Measurements from ENCODE around the gene RTF2. TPM values are rescaled to one million over a fixed set of nuclear protein-coding genes. Genes with fewer than 3 reads are reported as not detected.

The RTF2 gene
- total and polyA plus RNA-seq, 4 donors = 63.8 to 103 (median 85.2) TPM

DNA sequence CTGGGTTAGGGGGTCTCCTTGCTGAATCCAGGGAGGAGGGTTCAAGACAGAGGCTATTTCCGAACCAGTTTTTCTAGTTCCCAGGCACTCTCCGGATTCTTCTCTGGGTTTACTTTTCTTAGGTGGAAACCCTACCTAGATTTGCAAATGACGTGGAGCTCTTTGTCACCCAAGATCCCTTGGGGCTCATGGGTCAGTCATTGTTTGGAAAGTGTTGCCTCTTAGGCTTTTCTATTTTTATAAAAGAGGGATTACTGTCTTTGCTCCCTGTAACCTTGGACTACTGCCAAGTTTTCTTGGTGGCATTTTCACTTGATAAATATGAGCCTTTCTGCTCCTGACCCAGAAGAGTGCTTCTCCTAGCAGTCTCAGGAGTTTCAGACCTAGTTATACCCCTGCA is 98.2 kb downstream of the RTF2 start:
- ATAC-seq (ENCODE audit: insufficient read depth, low FRiP score) (no peak), DNase-seq (peak; percentile 41 to 72 (median 44))
- Histone ChIP-seq H3K36me3 (ENCODE audit: control insufficient read depth in 4 of 4, insufficient read depth in 4 of 4, low read length in 4 of 4) (no peaks in the 10 kb centered on the region), H3K9ac (ENCODE audit: insufficient read depth in 1 of 2, low read length in 2 of 2) (no peak overlapping the region), H3K9me3 (ENCODE audit: control insufficient read depth in 4 of 4, insufficient read depth in 3 of 4, low read length in 3 of 4) (no peaks in the 10 kb centered on the region), H3K27me3 (ENCODE audit: control insufficient read depth in 3 of 3, insufficient read depth in 3 of 3, low read length in 2 of 3) (no peaks in the 10 kb centered on the region), H3K4me1 (ENCODE audit: control insufficient read depth in 5 of 5, insufficient read depth in 5 of 5, low read length in 5 of 5) (peaks cover 0 to 4% (median 0%) of the 10 kb centered on the region in 5 donors), H3K27ac (ENCODE audit: low read depth in 1 of 2, low read length in 1 of 2) (no peak overlapping the region), H3K4me3 (no peak overlapping the region)
- TF ChIP-seq, protein P1, sequence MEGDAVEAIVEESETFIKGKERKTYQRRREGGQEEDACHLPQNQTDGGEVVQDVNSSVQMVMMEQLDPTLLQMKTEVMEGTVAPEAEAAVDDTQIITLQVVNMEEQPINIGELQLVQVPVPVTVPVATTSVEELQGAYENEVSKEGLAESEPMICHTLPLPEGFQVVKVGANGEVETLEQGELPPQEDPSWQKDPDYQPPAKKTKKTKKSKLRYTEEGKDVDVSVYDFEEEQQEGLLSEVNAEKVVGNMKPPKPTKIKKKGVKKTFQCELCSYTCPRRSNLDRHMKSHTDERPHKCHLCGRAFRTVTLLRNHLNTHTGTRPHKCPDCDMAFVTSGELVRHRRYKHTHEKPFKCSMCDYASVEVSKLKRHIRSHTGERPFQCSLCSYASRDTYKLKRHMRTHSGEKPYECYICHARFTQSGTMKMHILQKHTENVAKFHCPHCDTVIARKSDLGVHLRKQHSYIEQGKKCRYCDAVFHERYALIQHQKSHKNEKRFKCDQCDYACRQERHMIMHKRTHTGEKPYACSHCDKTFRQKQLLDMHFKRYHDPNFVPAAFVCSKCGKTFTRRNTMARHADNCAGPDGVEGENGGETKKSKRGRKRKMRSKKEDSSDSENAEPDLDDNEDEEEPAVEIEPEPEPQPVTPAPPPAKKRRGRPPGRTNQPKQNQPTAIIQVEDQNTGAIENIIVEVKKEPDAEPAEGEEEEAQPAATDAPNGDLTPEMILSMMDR (IDR thresholded peaks at IDR 0.05; ENCODE audit: control extremely low read depth, extremely low read depth) = no peak
- WGBS, 2 donors = 49 to 68% methylated on average over 3 of the region's 3 CpGs

Small RNA genes within 50 kb of the gene (small RNA-seq; reads per million reads assigned to genes)
- not detected for gene RPL39P (ENCODE audit: low replicate concordance)

Other genes with a start within 250 kb of the RTF2 start
- not detected for gene MC3R, start 219.9 kb upstream of the RTF2 start, total RNA-seq
- not detected for gene MC3R, start 219.9 kb upstream of the RTF2 start, polyA plus RNA-seq
- gene FAM210B, start 109.7 kb upstream of the RTF2 start, total RNA-seq = 10 to 100 TPM; 27.3 to 41.7 TPM
- gene FAM210B, start 109.7 kb upstream of the RTF2 start, polyA plus RNA-seq = 10 to 100 TPM; 18.7 to 22.8 TPM
- gene AURKA, start 76.4 kb upstream of the RTF2 start, total RNA-seq = 1 to 10 TPM; 3.6 to 6.2 TPM
- gene AURKA, start 76.4 kb upstream of the RTF2 start, polyA plus RNA-seq = 1 to 10 TPM; 1.5 to 2.7 TPM
- 10 to 100 TPM; 23.5 to 36.1 TPM for gene CSTF1, start 76.0 kb upstream of the RTF2 start, total RNA-seq
- 10 to 100 TPM in 1 of 2 donors, 1 to 10 TPM in 1; 6.4 to 14.7 TPM for gene CSTF1, start 76.0 kb upstream of the RTF2 start, polyA plus RNA-seq
- gene CASS4, start 56.4 kb upstream of the RTF2 start, total RNA-seq = 10 to 100 TPM; 19.7 to 30.7 TPM
- 1 to 10 TPM; 4.5 to 9.9 TPM for gene CASS4, start 56.4 kb upstream of the RTF2 start, polyA plus RNA-seq
- under 1 TPM in 1 of 2 donors, not detected in 1; 0.95 TPM for gene FAM209A, start 56.1 kb downstream of the RTF2 start, total RNA-seq
- under 1 TPM; 0.49 to 0.59 TPM for gene FAM209A, start 56.1 kb downstream of the RTF2 start, polyA plus RNA-seq
- under 1 TPM in 1 of 2 donors, not detected in 1; 0.55 TPM for gene FAM209B, start 64.6 kb downstream of the RTF2 start, total RNA-seq
- 1 to 10 TPM in 1 of 2 donors, under 1 TPM in 1; 0.64 to 1.3 TPM for gene FAM209B, start 64.6 kb downstream of the RTF2 start, polyA plus RNA-seq
- gene TFAP2C, start 160.7 kb downstream of the RTF2 start, total RNA-seq = 1 to 10 TPM; 5.7 to 6.3 TPM
- 1 to 10 TPM; 2.6 to 3.3 TPM for gene TFAP2C, start 160.7 kb downstream of the RTF2 start, polyA plus RNA-seq